ENCODE results near the gene NEUROD2. TPM values are rescaled to one million over a fixed set of nuclear protein-coding genes. Genes with fewer than 3 reads are reported as not detected.

Gene NEUROD2
- total and polyA plus RNA-seq, 10 of the 15 experiments (the other 5 are each of a cell fraction or from before 2014, with no cell fraction given) = not detected

GRCh38 chr17:39636927-39637736, 29.4 kb upstream of the NEUROD2 start, which contains the start of gene STARD3 (continued):
- TF ChIP-seq, protein P1, sequence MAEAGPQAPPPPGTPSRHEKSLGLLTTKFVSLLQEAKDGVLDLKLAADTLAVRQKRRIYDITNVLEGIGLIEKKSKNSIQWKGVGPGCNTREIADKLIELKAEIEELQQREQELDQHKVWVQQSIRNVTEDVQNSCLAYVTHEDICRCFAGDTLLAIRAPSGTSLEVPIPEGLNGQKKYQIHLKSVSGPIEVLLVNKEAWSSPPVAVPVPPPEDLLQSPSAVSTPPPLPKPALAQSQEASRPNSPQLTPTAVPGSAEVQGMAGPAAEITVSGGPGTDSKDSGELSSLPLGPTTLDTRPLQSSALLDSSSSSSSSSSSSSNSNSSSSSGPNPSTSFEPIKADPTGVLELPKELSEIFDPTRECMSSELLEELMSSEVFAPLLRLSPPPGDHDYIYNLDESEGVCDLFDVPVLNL (IDR thresholded peaks at IDR 0.05; ENCODE audit: low read depth, low read length) = no peak
- TF ChIP-seq PML (IDR thresholded peaks at IDR 0.05; ENCODE audit: low read length) (no peak), CBX3 (IDR thresholded peaks at IDR 0.05; ENCODE audit: borderline replicate concordance, low read depth) (no peak), KDM1A (IDR thresholded peaks at IDR 0.05; ENCODE audit: borderline replicate concordance) (no peak), PAX8 (IDR thresholded peaks at IDR 0.05) (no peak), NRF1 (conservative IDR thresholded peaks at IDR 0.05; ENCODE audit: low read depth, low read length) (peak; percentile 47), SMARCA5 (IDR thresholded peaks at IDR 0.05) (peak; percentile 43; the same call in 1 of the 2 replicates), MEF2A (IDR thresholded peaks at IDR 0.05; ENCODE audit: insufficient read depth, low read depth, low read length) (no peak), POLR2A (IDR thresholded peaks at IDR 0.05; ENCODE audit: low read depth, low read length) (peak; percentile 91), ZBTB40 (IDR thresholded peaks at IDR 0.05; ENCODE audit: borderline replicate concordance) (peak; percentile 97), CTCF (IDR thresholded peaks at IDR 0.05 in 2 of 3, conservative IDR thresholded peaks at IDR 0.05 in 1 of 3; ENCODE audit: control insufficient read depth in 2 of 3, extremely low read depth in 1 of 3, insufficient read depth in 1 of 3, low read depth in 3 of 3, low read length in 3 of 3) (peak in 1 of 3 experiments; percentile 12; a peak in 2 of 6 replicates), ZNF274 (IDR thresholded peaks at IDR 0.05; ENCODE audit: insufficient read depth, insufficient read length) (no peak), PAX5 (IDR thresholded peaks at IDR 0.05; ENCODE audit: borderline replicate concordance, low read depth, low read length) (no peak), ZBTB11 (CRISPR knock-in tag; IDR thresholded peaks at IDR 0.05) (peak; percentile 90), ZNF384 (IDR thresholded peaks at IDR 0.05; ENCODE audit: borderline replicate concordance, low read depth, low read length) (no peak), ATF7 (IDR thresholded peaks at IDR 0.05; ENCODE audit: low read depth) (no peak)

Data from GM12878 (cell line).